DND-41 (cell line): ENCODE data around the gene GABRA6.

Experiments
- ATAC-seq: fragments of 200-7000 bp; cut with Tn5 transposase; 3 replicates; pipeline ENCODE4 v1.9.1; 2021; ENCODE audit warnings: low read depth; ENCODE audit not compliant: insufficient read depth
- DNase-seq: peaks from one replicate; pipeline ENCODE4 v3.0.0-alpha.2; 2020
- H2AFZ ChIP-seq: 2 replicates; pipeline ENCODE4 v1.6.0; 2012; ENCODE audit warnings: low read depth, low read length
- H3K27ac ChIP-seq: 2 replicates; pipeline ENCODE4 v1.5.1; 2012; ENCODE audit warnings: low read length, inconsistent platforms
- H3K27me3 ChIP-seq: fragments of 200-600 bp; sonication (generic); 2 replicates; pipeline ENCODE4 v1.6.0; 2012; ENCODE audit warnings: low read length, mild to moderate bottlenecking, inconsistent platforms; ENCODE audit not compliant: insufficient read depth, poor library complexity
- H3K36me3 ChIP-seq: 2 replicates; pipeline ENCODE4 v1.5.1; 2012; ENCODE audit warnings: low read length, inconsistent platforms; ENCODE audit not compliant: insufficient read depth
- H3K4me1 ChIP-seq: 2 replicates; pipeline ENCODE4 v1.5.1; 2012; ENCODE audit warnings: mild to moderate bottlenecking, low read length; ENCODE audit not compliant: insufficient read depth
- H3K4me2 ChIP-seq: 2 replicates; pipeline ENCODE4 v1.6.0; 2012; ENCODE audit warnings: mild to moderate bottlenecking, moderate library complexity, low read length, inconsistent platforms; ENCODE audit not compliant: insufficient read depth
- H3K4me3 ChIP-seq, 2 experiments: fragments of 200-600 bp in 1 of 2; shearing (Covaris generic) in 1 of 2; 2 replicates each; pipeline ENCODE4 v1.5.1; 2012 to 2016; ENCODE audit warnings: inconsistent platforms in 2 of 2, low read length in 2 of 2, mild to moderate bottlenecking in 2 of 2, low read depth in 1 of 2, moderate library complexity in 1 of 2
- H3K79me2 ChIP-seq: 2 replicates; pipeline ENCODE4 v1.6.0; 2012; ENCODE audit warnings: low read length, inconsistent platforms; ENCODE audit not compliant: insufficient read depth
- H3K9ac ChIP-seq: 2 replicates; pipeline ENCODE4 v1.6.0; 2012; ENCODE audit warnings: low read depth, mild to moderate bottlenecking, inconsistent platforms, low read length, moderate library complexity
- H3K9me3 ChIP-seq: 2 replicates; pipeline ENCODE4 v1.5.1; 2012; ENCODE audit warnings: low read length, moderate library complexity, mild to moderate bottlenecking, inconsistent platforms; ENCODE audit not compliant: insufficient read depth, severe bottlenecking
- H4K20me1 ChIP-seq: 2 replicates; pipeline ENCODE4 v1.6.0; 2012; ENCODE audit warnings: low read length; ENCODE audit not compliant: insufficient read depth
- EZH2 ChIP-seq: IDR thresholded peaks from 3 replicates; pipeline ENCODE4 v1.6.1; 2012; ENCODE audit warnings: borderline replicate concordance, low read depth, mild to moderate bottlenecking, moderate library complexity, low read length, inconsistent platforms; ENCODE audit not compliant: severe bottlenecking
- TF ChIP-seq, protein P1 (sequence below): IDR thresholded peaks from 2 replicates; pipeline ENCODE4 v1.5.1; 2012; ENCODE audit warnings: borderline replicate concordance, low read length, moderate library complexity, mild to moderate bottlenecking; ENCODE audit not compliant: poor library complexity, severe bottlenecking; ENCODE audit errors: extremely low read depth

GABRA6 gene

DNA sequence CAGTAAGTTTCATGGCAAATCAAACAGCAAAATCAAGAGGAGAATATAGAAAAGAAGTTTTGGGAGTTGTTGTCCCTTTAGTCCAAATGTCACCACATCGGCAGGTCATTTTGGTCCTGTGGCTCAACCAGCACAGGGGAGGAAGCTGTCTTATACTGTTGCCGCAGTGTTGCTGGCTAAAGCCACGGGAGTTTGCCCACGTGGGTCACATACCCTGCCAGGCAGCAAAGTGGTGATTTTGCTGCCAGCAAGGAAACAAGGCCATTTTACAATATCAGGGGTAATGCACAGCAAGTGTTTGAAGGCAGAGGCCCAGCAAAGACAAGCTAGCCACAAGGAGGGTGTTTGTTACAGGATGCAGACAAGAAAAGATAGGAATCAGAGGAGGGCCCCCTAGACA is 14.5 kb downstream of the GABRA6 start:
- no peak for TF ChIP-seq EZH2
- TF ChIP-seq, protein P1, sequence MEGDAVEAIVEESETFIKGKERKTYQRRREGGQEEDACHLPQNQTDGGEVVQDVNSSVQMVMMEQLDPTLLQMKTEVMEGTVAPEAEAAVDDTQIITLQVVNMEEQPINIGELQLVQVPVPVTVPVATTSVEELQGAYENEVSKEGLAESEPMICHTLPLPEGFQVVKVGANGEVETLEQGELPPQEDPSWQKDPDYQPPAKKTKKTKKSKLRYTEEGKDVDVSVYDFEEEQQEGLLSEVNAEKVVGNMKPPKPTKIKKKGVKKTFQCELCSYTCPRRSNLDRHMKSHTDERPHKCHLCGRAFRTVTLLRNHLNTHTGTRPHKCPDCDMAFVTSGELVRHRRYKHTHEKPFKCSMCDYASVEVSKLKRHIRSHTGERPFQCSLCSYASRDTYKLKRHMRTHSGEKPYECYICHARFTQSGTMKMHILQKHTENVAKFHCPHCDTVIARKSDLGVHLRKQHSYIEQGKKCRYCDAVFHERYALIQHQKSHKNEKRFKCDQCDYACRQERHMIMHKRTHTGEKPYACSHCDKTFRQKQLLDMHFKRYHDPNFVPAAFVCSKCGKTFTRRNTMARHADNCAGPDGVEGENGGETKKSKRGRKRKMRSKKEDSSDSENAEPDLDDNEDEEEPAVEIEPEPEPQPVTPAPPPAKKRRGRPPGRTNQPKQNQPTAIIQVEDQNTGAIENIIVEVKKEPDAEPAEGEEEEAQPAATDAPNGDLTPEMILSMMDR, result no peak
- DNase-seq, result no peak
- Histone ChIP-seq H3K27ac (no peak overlapping the region), H3K4me2 (no peak overlapping the region), H2AFZ (no peak overlapping the region), H3K9me3 (no peaks in the 10 kb centered on the region), H3K79me2 (no peaks in the 10 kb centered on the region), H3K4me3 (no peak overlapping the region), H3K4me1 (no peaks in the 10 kb centered on the region), H3K27me3 (no peaks in the 10 kb centered on the region), H3K36me3 (no peaks in the 10 kb centered on the region), H4K20me1 (no peaks in the 10 kb centered on the region), H3K9ac (no peak overlapping the region)
- no peak for ATAC-seq

DNA sequence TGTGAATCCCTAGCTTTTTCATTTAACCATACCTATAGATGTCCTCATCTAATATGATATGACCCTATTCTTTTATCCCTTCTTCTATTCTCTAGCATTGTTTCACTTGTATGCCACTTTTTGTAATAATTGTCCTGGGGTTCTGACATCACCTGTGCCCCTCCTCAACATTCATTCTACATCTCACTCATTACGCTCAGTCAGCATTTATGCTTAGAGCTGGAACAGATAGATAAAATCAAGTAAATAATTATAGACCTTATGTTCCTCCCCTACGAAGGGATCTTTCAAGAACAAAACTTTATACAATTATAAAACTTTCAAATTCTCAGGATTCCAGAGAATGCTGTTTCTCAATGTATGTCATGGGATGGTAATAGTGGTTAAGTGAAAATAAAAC is 18.0 kb downstream of the GABRA6 start:
- TF ChIP-seq, protein P1, result no peak
- no peak for TF ChIP-seq EZH2
- H2AFZ ChIP-seq, result no peak overlapping the region
- H3K9me3 ChIP-seq, result no peaks in the 10 kb centered on the region
- H3K36me3 ChIP-seq, result no peaks in the 10 kb centered on the region
- no peaks in the 10 kb centered on the region for H3K27me3 ChIP-seq
- H4K20me1 ChIP-seq, result no peaks in the 10 kb centered on the region
- no peak overlapping the region for H3K9ac ChIP-seq
- no peak for DNase-seq
- no peak overlapping the region for H3K4me2 ChIP-seq
- no peak overlapping the region for H3K27ac ChIP-seq
- H3K4me1 ChIP-seq, result no peaks in the 10 kb centered on the region
- no peaks in the 10 kb centered on the region for H3K79me2 ChIP-seq
- no peak for ATAC-seq
- H3K4me3 ChIP-seq, result no peak overlapping the region

DNA sequence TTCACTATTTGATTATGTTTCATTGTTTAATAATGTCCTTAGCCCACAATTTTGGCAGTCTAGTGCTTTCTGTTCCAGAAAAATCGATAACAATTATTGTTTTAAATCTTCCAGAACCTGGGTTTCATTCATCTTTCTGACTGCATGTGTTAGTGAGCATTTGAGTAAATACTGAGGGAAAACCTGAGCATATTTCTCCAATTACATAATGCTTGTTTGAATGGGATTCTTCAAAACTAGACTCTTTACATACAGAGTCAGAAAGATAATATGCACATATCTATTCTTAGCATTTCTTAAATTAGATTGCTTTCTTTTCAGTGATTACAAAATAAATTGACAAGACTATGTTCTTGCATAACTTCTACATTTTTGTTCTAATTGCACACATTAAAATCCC is 21.9 kb downstream of the GABRA6 start:
- H3K27me3 ChIP-seq, result no peaks in the 10 kb centered on the region
- H3K4me1 ChIP-seq, result no peaks in the 10 kb centered on the region
- no peak overlapping the region for H3K4me3 ChIP-seq
- no peak overlapping the region for H3K4me2 ChIP-seq
- TF ChIP-seq, protein P1, result no peak
- TF ChIP-seq EZH2, result no peak
- H4K20me1 ChIP-seq, result no peaks in the 10 kb centered on the region
- no peak overlapping the region for H3K9ac ChIP-seq
- no peak for ATAC-seq
- H3K27ac ChIP-seq, result no peak overlapping the region
- DNase-seq, result no peak
- no peaks in the 10 kb centered on the region for H3K36me3 ChIP-seq
- no peak overlapping the region for H2AFZ ChIP-seq
- no peaks in the 10 kb centered on the region for H3K79me2 ChIP-seq
- no peaks in the 10 kb centered on the region for H3K9me3 ChIP-seq

DNA sequence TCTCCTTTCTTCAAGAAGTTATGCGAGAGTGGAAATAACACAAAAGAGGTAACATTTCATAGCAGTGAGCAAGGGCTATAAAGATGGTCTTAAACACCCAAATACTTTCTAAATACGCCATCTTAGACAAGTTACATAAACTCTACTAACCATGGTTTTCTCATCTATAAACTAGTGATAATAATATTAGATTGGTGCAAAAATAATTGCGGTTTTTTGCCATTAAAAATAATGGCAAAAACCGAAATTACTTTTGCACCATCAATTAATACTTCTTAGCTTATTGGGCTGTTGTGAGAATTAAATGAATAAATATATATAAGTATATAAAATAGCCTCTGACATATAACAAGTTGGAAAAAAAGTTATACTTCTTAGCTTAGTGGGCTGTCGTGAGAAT is 23.7 kb downstream of the GABRA6 start:
- H3K4me1 ChIP-seq, result no peaks in the 10 kb centered on the region
- H3K4me2 ChIP-seq, result no peak overlapping the region
- no peak for DNase-seq
- H3K27ac ChIP-seq, result no peak overlapping the region
- no peaks in the 10 kb centered on the region for H3K9me3 ChIP-seq
- no peaks in the 10 kb centered on the region for H4K20me1 ChIP-seq
- TF ChIP-seq EZH2, result no peak
- TF ChIP-seq, protein P1, result no peak
- H3K79me2 ChIP-seq, result no peaks in the 10 kb centered on the region
- H3K27me3 ChIP-seq, result no peaks in the 10 kb centered on the region
- no peak overlapping the region for H3K9ac ChIP-seq
- H3K4me3 ChIP-seq, result no peak overlapping the region
- no peak overlapping the region for H2AFZ ChIP-seq
- ATAC-seq, result no peak
- H3K36me3 ChIP-seq, result no peaks in the 10 kb centered on the region
